ENCODE measurements around the gene TSPAN32.
A peak's percentile ranks its signal among the peaks of the same experiment; 100 is the strongest.

The TSPAN32 gene

GRCh38 chr11:2298795-2299761 lies 2.7 kb upstream of the TSPAN32 start:
- Histone ChIP-seq H3K14ac (ENCODE audit: low read length) (peak overlapping the region; percentile 38), H3K18ac (ENCODE audit: low read length) (peak overlapping the region; percentile 88), H3K23ac (ENCODE audit: low read depth, low read length, poor library complexity) (peak overlapping the region; percentile 67), H2AFZ (ENCODE audit: low read length) (no peak overlapping the region), H4K91ac (ENCODE audit: low read depth, low read length, poor library complexity) (no peak overlapping the region), H3K36me3 (replicated peaks in 1 of 2; ENCODE audit: control insufficient read depth in 2 of 2, insufficient read depth in 2 of 2, low read length in 2 of 2) (no peaks in the 10 kb centered on the region), H2BK120ac (ENCODE audit: low read depth, low read length) (peak overlapping the region; percentile 95), H3K4me3 (ENCODE audit: low read length in 2 of 2) (no peak overlapping the region), H2BK15ac (ENCODE audit: low read length) (peak overlapping the region; percentile 92), H3K4ac (ENCODE audit: low read length) (no peak overlapping the region), H2BK5ac (ENCODE audit: low read length) (peak overlapping the region; percentile 26), H4K8ac (ENCODE audit: low read depth, low read length) (peak overlapping the region; percentile 95), H3K4me1 (ENCODE audit: control insufficient read depth in 2 of 2, insufficient read depth in 1 of 2, low read depth in 1 of 2, low read length in 2 of 2) (peaks cover 0 to 5% of the 10 kb centered on the region in 2 donors), H2AK5ac (ENCODE audit: low read depth, low read length) (peak overlapping the region; percentile 99), H3K79me1 (ENCODE audit: low read depth, low read length) (peaks cover 3% of the 10 kb centered on the region), H3K9ac (ENCODE audit: low read depth, low read length, poor library complexity) (no peak overlapping the region), H3K27me3 (ENCODE audit: control insufficient read depth in 3 of 3, insufficient read depth in 3 of 3, low read depth in 1 of 3, low read length in 3 of 3) (peaks cover 0 to 13% (median 0%) of the 10 kb centered on the region in 3 experiments), H3K4me2 (ENCODE audit: insufficient read depth, low read length, poor library complexity, severe bottlenecking) (no peak overlapping the region), H2BK12ac (ENCODE audit: low read length) (peak overlapping the region; percentile 68), H3K27ac (replicated peaks; ENCODE audit: low read length) (no peak overlapping the region), H3K9me3 (replicated peaks in 1 of 2; ENCODE audit: control insufficient read depth in 2 of 2, insufficient read depth in 1 of 2, low read depth in 1 of 2, low read length in 2 of 2) (no peaks in the 10 kb centered on the region)
- WGBS, 2 donors (ENCODE audit: extremely low coverage in 2 of 2, insufficient read length in 2 of 2, insufficient replicate concordance in 1 of 2): no CpG with 5 or more reads among the region's 18 CpGs
- peak; percentile 36 for DNase-seq (ENCODE audit: low spot score)

DNA sequence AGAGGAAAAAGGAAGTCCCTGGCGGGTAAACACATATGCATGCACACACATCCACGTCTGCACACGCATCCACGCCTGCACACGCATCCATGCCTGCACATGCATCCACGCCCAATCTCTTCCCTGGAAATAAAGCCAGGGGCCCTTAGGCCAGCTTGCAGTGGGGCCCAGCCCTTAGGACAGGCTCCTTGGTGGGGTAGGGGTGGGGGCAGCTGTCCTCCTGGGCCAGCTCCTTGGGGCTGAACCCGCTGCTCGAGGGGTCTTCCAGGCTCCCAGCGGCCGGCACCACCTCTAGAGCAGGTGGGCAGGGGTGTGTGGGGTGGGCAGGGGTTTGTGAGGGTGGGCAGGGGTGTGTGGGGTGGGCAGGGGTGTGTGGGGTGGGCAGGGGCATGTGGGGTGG lies 2.0 kb upstream of the TSPAN32 start:
- H2BK15ac ChIP-seq (ENCODE audit: low read length): peak overlapping the region; percentile 92
- H2AFZ ChIP-seq (ENCODE audit: low read length): no peak overlapping the region
- H3K4me2 ChIP-seq (ENCODE audit: insufficient read depth, low read length, poor library complexity, severe bottlenecking): no peak overlapping the region
- H3K18ac ChIP-seq (ENCODE audit: low read length): peak overlapping the region; percentile 71
- H2AK5ac ChIP-seq (ENCODE audit: low read depth, low read length): peak overlapping the region; percentile 99
- H3K14ac ChIP-seq (ENCODE audit: low read length): peak overlapping the region; percentile 38
- peaks cover 3% of the 10 kb centered on the region for H3K79me1 ChIP-seq (ENCODE audit: low read depth, low read length)
- no peak overlapping the region for H4K91ac ChIP-seq (ENCODE audit: low read depth, low read length, poor library complexity)
- no peak overlapping the region for H4K8ac ChIP-seq (ENCODE audit: low read depth, low read length)
- H3K27ac ChIP-seq (replicated peaks; ENCODE audit: low read length): no peak overlapping the region
- H3K4me3 ChIP-seq (ENCODE audit: low read length in 2 of 2): no peak overlapping the region
- H3K9me3 ChIP-seq (replicated peaks in 1 of 2; ENCODE audit: control insufficient read depth in 2 of 2, insufficient read depth in 1 of 2, low read depth in 1 of 2, low read length in 2 of 2): no peaks in the 10 kb centered on the region
- no peaks in the 10 kb centered on the region for H3K36me3 ChIP-seq (replicated peaks in 1 of 2; ENCODE audit: control insufficient read depth in 2 of 2, insufficient read depth in 2 of 2, low read length in 2 of 2)
- no peak overlapping the region for H3K4ac ChIP-seq (ENCODE audit: low read length)
- no peak overlapping the region for H2BK12ac ChIP-seq (ENCODE audit: low read length)
- no peak overlapping the region for H2BK5ac ChIP-seq (ENCODE audit: low read length)
- peaks cover 0 to 8% (median 0%) of the 10 kb centered on the region in 3 experiments for H3K27me3 ChIP-seq (ENCODE audit: control insufficient read depth in 3 of 3, insufficient read depth in 3 of 3, low read depth in 1 of 3, low read length in 3 of 3)
- H2BK120ac ChIP-seq (ENCODE audit: low read depth, low read length): peak overlapping the region; percentile 84
- no peak overlapping the region for H3K9ac ChIP-seq (ENCODE audit: low read depth, low read length, poor library complexity)
- WGBS, 2 donors (ENCODE audit: extremely low coverage in 2 of 2, insufficient read length in 2 of 2, insufficient replicate concordance in 1 of 2): no CpG with 5 or more reads among the region's 10 CpGs
- H3K23ac ChIP-seq (ENCODE audit: low read depth, low read length, poor library complexity): no peak overlapping the region
- no peak for DNase-seq (ENCODE audit: low spot score)
- peaks cover 0 to 5% of the 10 kb centered on the region in 2 donors for H3K4me1 ChIP-seq (ENCODE audit: control insufficient read depth in 2 of 2, insufficient read depth in 1 of 2, low read depth in 1 of 2, low read length in 2 of 2)

DNA sequence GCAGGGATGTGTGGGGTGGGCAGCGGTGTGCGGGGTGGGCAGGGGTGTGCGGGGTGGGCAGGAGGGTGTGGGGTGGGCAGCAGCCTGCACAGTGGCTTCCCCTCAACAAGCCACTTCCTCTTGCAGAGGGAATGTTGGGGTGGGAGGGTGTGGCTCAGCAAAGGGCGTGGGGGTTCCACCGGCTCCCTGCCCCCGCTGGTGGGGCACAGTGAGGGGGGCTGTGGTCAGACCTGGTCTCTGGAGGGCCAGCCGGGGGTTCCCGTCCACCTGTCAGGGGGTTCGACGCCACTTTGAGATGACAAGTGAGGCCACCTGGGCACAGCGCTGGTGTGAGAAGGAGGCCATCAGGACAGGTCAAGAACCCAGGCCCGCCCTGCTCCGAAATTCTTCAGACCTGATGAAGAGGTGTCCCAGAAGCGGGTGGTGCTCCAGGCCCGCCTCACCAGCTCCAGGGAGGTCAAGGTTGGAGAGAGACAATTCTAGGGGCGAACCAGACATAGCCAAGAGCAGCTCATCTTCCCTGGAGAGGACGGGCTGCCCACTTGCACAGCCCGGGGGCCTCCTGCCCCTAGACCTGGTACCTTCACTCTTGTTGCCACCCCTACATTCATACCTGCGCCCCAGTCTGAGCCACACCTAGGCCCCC lies 1.4 kb upstream of the TSPAN32 start:
- no peak overlapping the region for H3K9ac ChIP-seq (ENCODE audit: low read depth, low read length, poor library complexity)
- H4K91ac ChIP-seq (ENCODE audit: low read depth, low read length, poor library complexity): no peak overlapping the region
- H3K18ac ChIP-seq (ENCODE audit: low read length): peak overlapping the region; percentile 3
- H3K36me3 ChIP-seq (replicated peaks in 1 of 2; ENCODE audit: control insufficient read depth in 2 of 2, insufficient read depth in 2 of 2, low read length in 2 of 2): no peaks in the 10 kb centered on the region
- peaks cover 3% of the 10 kb centered on the region for H3K79me1 ChIP-seq (ENCODE audit: low read depth, low read length)
- no peak overlapping the region for H2BK15ac ChIP-seq (ENCODE audit: low read length)
- H2BK5ac ChIP-seq (ENCODE audit: low read length): peak overlapping the region; percentile 76
- peaks cover 0 to 5% of the 10 kb centered on the region in 2 donors for H3K4me1 ChIP-seq (ENCODE audit: control insufficient read depth in 2 of 2, insufficient read depth in 1 of 2, low read depth in 1 of 2, low read length in 2 of 2)
- no peak for DNase-seq (ENCODE audit: low spot score)
- H3K23ac ChIP-seq (ENCODE audit: low read depth, low read length, poor library complexity): no peak overlapping the region
- H2AK5ac ChIP-seq (ENCODE audit: low read depth, low read length): no peak overlapping the region
- no peak overlapping the region for H3K4me3 ChIP-seq (ENCODE audit: low read length in 2 of 2)
- WGBS, 2 donors (ENCODE audit: extremely low coverage in 2 of 2, insufficient read length in 2 of 2, insufficient replicate concordance in 1 of 2): no CpG with 5 or more reads among the region's 19 CpGs
- H3K27me3 ChIP-seq (ENCODE audit: control insufficient read depth in 3 of 3, insufficient read depth in 3 of 3, low read depth in 1 of 3, low read length in 3 of 3): peaks cover 0 to 5% (median 0%) of the 10 kb centered on the region in 3 experiments
- peak overlapping the region; percentile 22 for H2BK12ac ChIP-seq (ENCODE audit: low read length)
- no peaks in the 10 kb centered on the region for H3K9me3 ChIP-seq (replicated peaks in 1 of 2; ENCODE audit: control insufficient read depth in 2 of 2, insufficient read depth in 1 of 2, low read depth in 1 of 2, low read length in 2 of 2)
- H3K4me2 ChIP-seq (ENCODE audit: insufficient read depth, low read length, poor library complexity, severe bottlenecking): no peak overlapping the region
- H2AFZ ChIP-seq (ENCODE audit: low read length): no peak overlapping the region
- no peak overlapping the region for H3K4ac ChIP-seq (ENCODE audit: low read length)
- H2BK120ac ChIP-seq (ENCODE audit: low read depth, low read length): no peak overlapping the region
- H3K27ac ChIP-seq (replicated peaks; ENCODE audit: low read length): no peak overlapping the region
- no peak overlapping the region for H3K14ac ChIP-seq (ENCODE audit: low read length)
- H4K8ac ChIP-seq (ENCODE audit: low read depth, low read length): no peak overlapping the region
